ENCODE results near the gene DENND4A. TPM values are rescaled to one million over a fixed set of nuclear protein-coding genes. Genes with fewer than 3 reads are reported as not detected.

DENND4A gene
- total and polyA plus RNA-seq, 10 of the 15 experiments (the other 5 are each of a cell fraction or from before 2014, with no cell fraction given) = 14.2 to 81.8 (median 34.1) TPM

DNA sequence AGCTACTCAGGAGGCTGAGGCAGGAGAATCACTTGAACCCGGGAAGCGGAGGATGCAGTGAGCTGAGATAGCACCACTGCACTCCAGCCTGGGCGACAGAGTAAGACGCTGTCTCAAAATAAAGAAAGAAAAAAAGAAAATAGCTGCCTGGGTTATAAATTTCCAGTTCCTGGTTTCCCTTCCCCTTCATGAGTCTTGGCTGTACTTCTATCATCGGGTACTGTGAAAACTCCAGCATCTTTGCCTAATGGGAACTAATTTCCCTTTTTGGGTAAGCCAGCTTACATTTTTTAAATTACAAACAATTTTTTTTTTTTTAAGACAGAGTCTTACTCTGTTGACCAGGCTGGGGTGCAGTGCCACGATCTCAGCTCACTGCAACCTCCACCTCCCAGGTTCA lies 15.0 kb downstream of the DENND4A start:
- ChIA-PET SMC1A (ENCODE audit: uncharacterized antibody, unreplicated experiment) (interaction anchor here (0.6 to 5.0 kb wide), 17 partner anchors 8 to 146 kb away, joined by 3 to 30 read pairs (median 4); no protein-coding TSS in a partner anchor), POLR2A (interaction anchor here (0.7 to 8.1 kb wide), 6 partner anchors 10 to 52 kb away, joined by 3 to 86 read pairs (median 4); partner anchors contain the start of gene DENND4A), RAD21 (ENCODE audit: unreplicated experiment) (interaction anchor here (1.0 to 4.3 kb wide), 10 partner anchors 10 to 93 kb away, joined by 3 to 37 read pairs (median 3); partner anchors contain the start of gene DENND4A), CTCF (interaction anchor here (0.7 to 1.8 kb wide), 7 partner anchors 9 to 92 kb away, joined by 3 to 6 read pairs (median 4); partner anchors contain the start of gene RAB11A)
- FAIRE-seq (no peak), DNase-seq (ENCODE audit: low read depth, low spot score) (no peak), ATAC-seq (peak; percentile 7)
- Histone ChIP-seq H3K4me3 (peak overlapping the region; percentile 38; the same call in 1 of the 2 replicates), H3K4me2 (ENCODE audit: control insufficient read depth, insufficient read depth) (peak overlapping the region; percentile 51), H4K20me1 (ENCODE audit: control insufficient read depth, insufficient read depth) (no peaks in the 10 kb centered on the region), H3K4me1 (ENCODE audit: control insufficient read depth, insufficient read depth, low read length) (peaks cover 26% of the 10 kb centered on the region), H3K36me3 (ENCODE audit: control insufficient read depth in 2 of 2, insufficient read depth in 2 of 2, low read length in 1 of 2) (no peaks in the 10 kb centered on the region; a peak in 1 of 4 replicates), H3K9ac (ENCODE audit: control insufficient read depth, insufficient read depth, low read length) (peak overlapping the region; percentile 48), H3K27me3 (replicated peaks in 1 of 2; ENCODE audit: control insufficient read depth in 2 of 2, insufficient read depth in 2 of 2, low read length in 1 of 2) (no peaks in the 10 kb centered on the region), H3K79me2 (ENCODE audit: control insufficient read depth, insufficient read depth, low read length) (peaks cover 90% of the 10 kb centered on the region), H3K27ac (ENCODE audit: control insufficient read depth, insufficient read depth) (peak overlapping the region; percentile 68), H3K9me3 (replicated peaks; ENCODE audit: control insufficient read depth, insufficient read depth, low read length) (peaks cover 1% of the 10 kb centered on the region; the same call in 1 of the 3 replicates), H2AFZ (ENCODE audit: control insufficient read depth, low read depth, low read length) (no peak overlapping the region)
- 2% methylated on average over 6 of the region's 6 CpGs for WGBS (ENCODE audit: insufficient coverage, insufficient replicate concordance, low lambda C conversion rate, missing lambda C conversion rate)
- in situ Hi-C loops (cut with MboI) (loop anchor here (25.0 kb wide), 1 partner anchor 1310 kb away; no protein-coding TSS in a partner anchor), intact Hi-C loops (cut with micrococcal nuclease; ENCODE audit: unreplicated experiment) (no loop called here)
- BruUV-seq (replicated peaks) = no TSS peak
- no peak for TF ChIP-seq HCFC1 (IDR thresholded peaks at IDR 0.05; ENCODE audit: low read length)
- TF ChIP-seq, protein P1, sequence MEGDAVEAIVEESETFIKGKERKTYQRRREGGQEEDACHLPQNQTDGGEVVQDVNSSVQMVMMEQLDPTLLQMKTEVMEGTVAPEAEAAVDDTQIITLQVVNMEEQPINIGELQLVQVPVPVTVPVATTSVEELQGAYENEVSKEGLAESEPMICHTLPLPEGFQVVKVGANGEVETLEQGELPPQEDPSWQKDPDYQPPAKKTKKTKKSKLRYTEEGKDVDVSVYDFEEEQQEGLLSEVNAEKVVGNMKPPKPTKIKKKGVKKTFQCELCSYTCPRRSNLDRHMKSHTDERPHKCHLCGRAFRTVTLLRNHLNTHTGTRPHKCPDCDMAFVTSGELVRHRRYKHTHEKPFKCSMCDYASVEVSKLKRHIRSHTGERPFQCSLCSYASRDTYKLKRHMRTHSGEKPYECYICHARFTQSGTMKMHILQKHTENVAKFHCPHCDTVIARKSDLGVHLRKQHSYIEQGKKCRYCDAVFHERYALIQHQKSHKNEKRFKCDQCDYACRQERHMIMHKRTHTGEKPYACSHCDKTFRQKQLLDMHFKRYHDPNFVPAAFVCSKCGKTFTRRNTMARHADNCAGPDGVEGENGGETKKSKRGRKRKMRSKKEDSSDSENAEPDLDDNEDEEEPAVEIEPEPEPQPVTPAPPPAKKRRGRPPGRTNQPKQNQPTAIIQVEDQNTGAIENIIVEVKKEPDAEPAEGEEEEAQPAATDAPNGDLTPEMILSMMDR (IDR thresholded peaks at IDR 0.05 in 2 of 3, conservative IDR thresholded peaks at IDR 0.05 in 1 of 3; ENCODE audit: control insufficient read depth in 2 of 3, extremely low read depth in 1 of 3, insufficient read depth in 1 of 3, low read depth in 3 of 3, low read length in 3 of 3) = no peak
- TF ChIP-seq, protein P2, sequence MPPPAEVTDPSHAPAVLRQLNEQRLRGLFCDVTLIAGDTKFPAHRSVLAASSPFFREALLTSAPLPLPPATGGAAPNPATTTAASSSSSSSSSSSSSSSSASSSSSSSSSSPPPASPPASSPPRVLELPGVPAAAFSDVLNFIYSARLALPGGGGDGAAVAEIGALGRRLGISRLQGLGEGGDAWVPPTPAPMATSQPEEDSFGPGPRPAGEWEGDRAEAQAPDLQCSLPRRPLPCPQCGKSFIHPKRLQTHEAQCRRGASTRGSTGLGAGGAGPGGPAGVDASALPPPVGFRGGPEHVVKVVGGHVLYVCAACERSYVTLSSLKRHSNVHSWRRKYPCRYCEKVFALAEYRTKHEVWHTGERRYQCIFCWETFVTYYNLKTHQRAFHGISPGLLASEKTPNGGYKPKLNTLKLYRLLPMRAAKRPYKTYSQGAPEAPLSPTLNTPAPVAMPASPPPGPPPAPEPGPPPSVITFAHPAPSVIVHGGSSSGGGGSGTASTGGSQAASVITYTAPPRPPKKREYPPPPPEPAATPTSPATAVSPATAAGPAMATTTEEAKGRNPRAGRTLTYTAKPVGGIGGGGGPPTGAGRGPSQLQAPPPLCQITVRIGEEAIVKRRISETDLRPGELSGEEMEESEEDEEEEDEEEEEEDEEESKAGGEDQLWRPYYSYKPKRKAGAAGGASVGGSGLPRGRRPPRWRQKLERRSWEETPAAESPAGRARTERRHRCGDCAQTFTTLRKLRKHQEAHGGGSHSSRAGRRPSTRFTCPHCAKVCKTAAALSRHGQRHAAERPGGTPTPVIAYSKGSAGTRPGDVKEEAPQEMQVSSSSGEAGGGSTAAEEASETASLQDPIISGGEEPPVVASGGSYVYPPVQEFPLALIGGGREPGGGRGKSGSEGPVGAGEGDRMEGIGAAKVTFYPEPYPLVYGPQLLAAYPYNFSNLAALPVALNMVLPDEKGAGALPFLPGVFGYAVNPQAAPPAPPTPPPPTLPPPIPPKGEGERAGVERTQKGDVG (CRISPR knock-in tag; IDR thresholded peaks at IDR 0.05) = no peak
- TF ChIP-seq CBX3 (IDR thresholded peaks at IDR 0.05; ENCODE audit: borderline replicate concordance, low read depth) = no peak
- TF ChIP-seq IKZF2 (IDR thresholded peaks at IDR 0.05) = peak; percentile 68 to 71; a peak in 2 of 4 replicates
- no peak for TF ChIP-seq ATF7 (IDR thresholded peaks at IDR 0.05; ENCODE audit: low read depth)
- no peak for TF ChIP-seq NFIC (IDR thresholded peaks at IDR 0.05; ENCODE audit: low read depth, low read length)
- no peak for TF ChIP-seq GABPA (IDR thresholded peaks at IDR 0.05; ENCODE audit: low read depth)
- peak; percentile 70; the same call in 1 of the 2 replicates for TF ChIP-seq IKZF1 (conservative IDR thresholded peaks at IDR 0.05)
- peak; percentile 76 for TF ChIP-seq SPI1 (IDR thresholded peaks at IDR 0.05; ENCODE audit: borderline replicate concordance, insufficient read depth, low read depth, low read length)
- no peak for TF ChIP-seq YBX1 (IDR thresholded peaks at IDR 0.05)
- peak; percentile 47; the same call in 1 of the 2 replicates for TF ChIP-seq EED (IDR thresholded peaks at IDR 0.05; ENCODE audit: low read depth)
- TF ChIP-seq ZBED1 (IDR thresholded peaks at IDR 0.05; ENCODE audit: borderline replicate concordance) = no peak
- peak; percentile 30; the same call in 1 of the 2 replicates for TF ChIP-seq NBN (IDR thresholded peaks at IDR 0.05)
- TF ChIP-seq, protein P3, sequence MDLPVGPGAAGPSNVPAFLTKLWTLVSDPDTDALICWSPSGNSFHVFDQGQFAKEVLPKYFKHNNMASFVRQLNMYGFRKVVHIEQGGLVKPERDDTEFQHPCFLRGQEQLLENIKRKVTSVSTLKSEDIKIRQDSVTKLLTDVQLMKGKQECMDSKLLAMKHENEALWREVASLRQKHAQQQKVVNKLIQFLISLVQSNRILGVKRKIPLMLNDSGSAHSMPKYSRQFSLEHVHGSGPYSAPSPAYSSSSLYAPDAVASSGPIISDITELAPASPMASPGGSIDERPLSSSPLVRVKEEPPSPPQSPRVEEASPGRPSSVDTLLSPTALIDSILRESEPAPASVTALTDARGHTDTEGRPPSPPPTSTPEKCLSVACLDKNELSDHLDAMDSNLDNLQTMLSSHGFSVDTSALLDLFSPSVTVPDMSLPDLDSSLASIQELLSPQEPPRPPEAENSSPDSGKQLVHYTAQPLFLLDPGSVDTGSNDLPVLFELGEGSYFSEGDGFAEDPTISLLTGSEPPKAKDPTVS (IDR thresholded peaks at IDR 0.05; ENCODE audit: low read depth, low read length) = no peak
- peak; percentile 30; the same call in 1 of the 2 replicates for TF ChIP-seq DPF2 (IDR thresholded peaks at IDR 0.05)
- TF ChIP-seq, protein P4, sequence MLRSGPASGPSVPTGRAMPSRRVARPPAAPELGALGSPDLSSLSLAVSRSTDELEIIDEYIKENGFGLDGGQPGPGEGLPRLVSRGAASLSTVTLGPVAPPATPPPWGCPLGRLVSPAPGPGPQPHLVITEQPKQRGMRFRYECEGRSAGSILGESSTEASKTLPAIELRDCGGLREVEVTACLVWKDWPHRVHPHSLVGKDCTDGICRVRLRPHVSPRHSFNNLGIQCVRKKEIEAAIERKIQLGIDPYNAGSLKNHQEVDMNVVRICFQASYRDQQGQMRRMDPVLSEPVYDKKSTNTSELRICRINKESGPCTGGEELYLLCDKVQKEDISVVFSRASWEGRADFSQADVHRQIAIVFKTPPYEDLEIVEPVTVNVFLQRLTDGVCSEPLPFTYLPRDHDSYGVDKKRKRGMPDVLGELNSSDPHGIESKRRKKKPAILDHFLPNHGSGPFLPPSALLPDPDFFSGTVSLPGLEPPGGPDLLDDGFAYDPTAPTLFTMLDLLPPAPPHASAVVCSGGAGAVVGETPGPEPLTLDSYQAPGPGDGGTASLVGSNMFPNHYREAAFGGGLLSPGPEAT (IDR thresholded peaks at IDR 0.05; ENCODE audit: low read depth) = peak; percentile 77

Measured in GM12878 (cell line).